H1 (cell line): Measurements from ENCODE around the gene PLPPR4. TPM values are rescaled to one million over a fixed set of nuclear protein-coding genes. Genes with fewer than 3 reads are reported as not detected.

Source experiments
- CHD7 ChIP-seq: fragments of 300-600 bp; sonication (generic); IDR thresholded peaks from 2 replicates; pipeline ENCODE4 v1.7.1; 2012; ENCODE audit warnings: low read length, moderate library complexity, mild to moderate bottlenecking, inconsistent platforms; ENCODE audit not compliant: insufficient replicate concordance
- HDAC2 ChIP-seq, 2 experiments: fragments of 300-600 bp in 1 of 2; sonication (generic) in 1 of 2; IDR thresholded peaks; 2 replicates each; pipeline ENCODE4 v1.6.1; 2011 to 2012; ENCODE audit warnings: low read depth in 2 of 2, low read length in 2 of 2, mild to moderate bottlenecking in 2 of 2, moderate library complexity in 2 of 2, borderline replicate concordance in 1 of 2, inconsistent platforms in 1 of 2
- polyA plus RNA-seq, 7 experiments: library from polyadenylated mRNA; depleted of rRNA in 3 of 7; stranded (reverse) in 5 of 7; unstranded in 2 of 7; fragments of >200 nt in 5 of 7; fragments of 200-250 nt in 2 of 7; gene quantifications; 1 replicate in 5 of 7; 2 replicates in 1 of 7; 4 replicates in 1 of 7; pipeline versions ENCODE4 v1.2.1 to v1.2.3, GENCODE V29; 2011 to 2013; ENCODE audit warnings: missing spikeins in 2 of 7, mixed read lengths in 2 of 7
- total RNA-seq: library from RNA; stranded (reverse); fragmentation: NEBNext Ultra II Directional; extraction: Animal tissue kit (Norgen Biotek cat#: 25700); gene quantifications from 2 replicates; pipeline ENCODE4 v1.2.1, GENCODE V29; 2021

The PLPPR4 gene
- total and polyA plus RNA-seq, 2 of the 8 experiments (the other 6 are each of a cell fraction or from before 2014, with no cell fraction given), result 0.74 to 2.2 TPM

- TF ChIP-seq CHD7 (no peak), HDAC2 (IDR thresholded peaks at IDR 0.05; ENCODE audit: borderline replicate concordance in 1 of 2, low read depth in 2 of 2, low read length in 2 of 2) (no peak)
Measured at GRCh38 chr1:99270646-99271045, 6.4 kb downstream of the PLPPR4 start (continued).
